SU-DHL-6 (cell line): ENCODE data around the gene HMGCL.

Source experiments
- H2AFZ ChIP-seq: fragments of 200-600 bp; sonication (generic); 2 replicates; pipeline ENCODE4 v1.6.1; 2014; ENCODE audit warnings: low read depth, mild to moderate bottlenecking, moderate library complexity, mixed read lengths, antibody characterized with exemption, low read length; ENCODE audit not compliant: severe bottlenecking
- H3F3A ChIP-seq: fragments of 200-600 bp; shearing (Covaris generic); 2 replicates; pipeline ENCODE4 v1.6.0; 2016; ENCODE audit warnings: antibody characterized with exemption, mild to moderate bottlenecking; ENCODE audit not compliant: insufficient read depth
- H3K27ac ChIP-seq: fragments of 200-600 bp; sonication (generic); 2 replicates; pipeline ENCODE4 v1.5.1; 2016; ENCODE audit warnings: low read depth, mild to moderate bottlenecking, low read length, moderate library complexity, mixed read lengths
- H3K27me3 ChIP-seq: fragments of 200-600 bp; sonication (generic), shearing (Covaris generic); 2 replicates; pipeline ENCODE4 v1.6.0; 2014; ENCODE audit warnings: mild to moderate bottlenecking, low read length
- H3K36me3 ChIP-seq: fragments of 200-600 bp; sonication (generic); 2 replicates; pipeline ENCODE4 v1.6.1; 2014; ENCODE audit warnings: mild to moderate bottlenecking, low read length, mixed read lengths
- H3K4me2 ChIP-seq: fragments of 300-600, 200-600 bp; shearing (Covaris generic), sonication (generic); 2 replicates; pipeline ENCODE4 v1.6.0; 2014; ENCODE audit warnings: low read length, low read depth, mild to moderate bottlenecking; ENCODE audit not compliant: poor library complexity, severe bottlenecking
- H3K4me3 ChIP-seq: fragments of 200-600 bp; sonication (generic); 2 replicates; pipeline ENCODE4 v1.5.1; 2014; ENCODE audit warnings: antibody characterized with exemption, low read length, mild to moderate bottlenecking, mixed read lengths; ENCODE audit not compliant: insufficient read depth, poor library complexity, severe bottlenecking
- H3K79me2 ChIP-seq: fragments of 200-600 bp; sonication (generic); 2 replicates; pipeline ENCODE4 v1.6.1; 2014; ENCODE audit warnings: mild to moderate bottlenecking, low read length, moderate library complexity; ENCODE audit not compliant: insufficient read depth
- H3K9ac ChIP-seq: fragments of 200-600 bp; sonication (generic); 2 replicates; pipeline ENCODE4 v1.7.0; 2014; ENCODE audit warnings: mild to moderate bottlenecking, low read length
- H3K9me2 ChIP-seq: fragments of 200-600 bp; sonication (generic); replicated peaks from 2 replicates; pipeline ENCODE4 v1.6.1; 2014; ENCODE audit warnings: low read length; ENCODE audit not compliant: insufficient read depth
- H3K9me3 ChIP-seq: fragments of 200-600 bp; sonication (generic); 2 replicates; pipeline ENCODE4 v1.6.1; 2014; ENCODE audit warnings: low read length, mixed read lengths; ENCODE audit not compliant: insufficient read depth
- H4K20me1 ChIP-seq: fragments of 200-600 bp; sonication (generic); 2 replicates; pipeline ENCODE4 v1.6.1; 2014; ENCODE audit warnings: low read depth, mild to moderate bottlenecking, antibody characterized with exemption, low read length, moderate library complexity, mixed read lengths
- EZH2phosphoT487 ChIP-seq: fragments of 200-600 bp; sonication (generic), shearing (Covaris generic); conservative IDR thresholded peaks from 2 replicates; pipeline ENCODE4 v1.6.1; 2018; ENCODE audit warnings: mild to moderate bottlenecking, antibody characterized with exemption, low read length, moderate library complexity, mixed read lengths
- TF ChIP-seq, protein P1 (sequence below): fragments of 200-600 bp; sonication (generic); IDR thresholded peaks from one replicate; pipeline ENCODE4 v1.5.1; 2017; ENCODE audit warnings: antibody characterized with exemption, mild to moderate bottlenecking, low read length, moderate library complexity; ENCODE audit not compliant: insufficient read depth, poor library complexity, severe bottlenecking

The HMGCL gene

DNA sequence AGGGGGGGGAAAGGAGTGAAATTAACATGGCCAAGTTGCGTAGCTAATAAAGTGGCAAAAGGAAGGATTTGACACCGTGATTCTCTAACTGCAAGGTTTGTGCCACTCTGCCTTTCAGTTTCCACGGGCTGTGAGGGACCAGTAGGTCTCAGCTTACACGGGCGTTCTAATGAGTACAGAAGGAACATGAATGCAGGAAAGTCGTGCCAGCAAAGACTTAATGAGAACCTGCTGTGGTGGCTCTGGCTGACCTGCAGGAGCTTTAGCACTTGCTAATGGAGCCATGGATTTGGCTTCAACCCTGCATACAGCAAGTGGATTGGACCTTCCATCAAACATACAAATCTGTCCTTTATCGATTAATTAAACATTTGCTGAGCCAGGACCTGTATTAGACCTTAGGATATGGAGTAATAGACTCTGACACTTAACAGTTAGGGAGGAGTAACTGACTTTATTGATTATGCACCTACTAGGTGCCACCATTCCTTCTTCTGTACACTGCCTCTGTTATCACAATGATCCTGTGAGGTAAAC is 62.1 kb downstream of the HMGCL start:
- H3F3A ChIP-seq: no peaks in the 10 kb centered on the region
- H3K9me2 ChIP-seq: no peaks in the 10 kb centered on the region
- 0 out of 2 replicates have a peak, but pooled peaks cover 2% of the 10 kb centered on the region for H3K36me3 ChIP-seq
- no peak overlapping the region for H3K4me2 ChIP-seq
- H3K4me3 ChIP-seq: no peak overlapping the region
- H3K27ac ChIP-seq: no peak overlapping the region
- no peak for TF ChIP-seq EZH2phosphoT487
- TF ChIP-seq, protein P1, sequence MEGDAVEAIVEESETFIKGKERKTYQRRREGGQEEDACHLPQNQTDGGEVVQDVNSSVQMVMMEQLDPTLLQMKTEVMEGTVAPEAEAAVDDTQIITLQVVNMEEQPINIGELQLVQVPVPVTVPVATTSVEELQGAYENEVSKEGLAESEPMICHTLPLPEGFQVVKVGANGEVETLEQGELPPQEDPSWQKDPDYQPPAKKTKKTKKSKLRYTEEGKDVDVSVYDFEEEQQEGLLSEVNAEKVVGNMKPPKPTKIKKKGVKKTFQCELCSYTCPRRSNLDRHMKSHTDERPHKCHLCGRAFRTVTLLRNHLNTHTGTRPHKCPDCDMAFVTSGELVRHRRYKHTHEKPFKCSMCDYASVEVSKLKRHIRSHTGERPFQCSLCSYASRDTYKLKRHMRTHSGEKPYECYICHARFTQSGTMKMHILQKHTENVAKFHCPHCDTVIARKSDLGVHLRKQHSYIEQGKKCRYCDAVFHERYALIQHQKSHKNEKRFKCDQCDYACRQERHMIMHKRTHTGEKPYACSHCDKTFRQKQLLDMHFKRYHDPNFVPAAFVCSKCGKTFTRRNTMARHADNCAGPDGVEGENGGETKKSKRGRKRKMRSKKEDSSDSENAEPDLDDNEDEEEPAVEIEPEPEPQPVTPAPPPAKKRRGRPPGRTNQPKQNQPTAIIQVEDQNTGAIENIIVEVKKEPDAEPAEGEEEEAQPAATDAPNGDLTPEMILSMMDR: no peak
- H3K27me3 ChIP-seq: no peaks in the 10 kb centered on the region
- no peaks in the 10 kb centered on the region for H4K20me1 ChIP-seq
- no peaks in the 10 kb centered on the region for H3K79me2 ChIP-seq
- no peak overlapping the region for H3K9ac ChIP-seq
- H3K9me3 ChIP-seq: no peaks in the 10 kb centered on the region
- H2AFZ ChIP-seq: no peak overlapping the region

DNA sequence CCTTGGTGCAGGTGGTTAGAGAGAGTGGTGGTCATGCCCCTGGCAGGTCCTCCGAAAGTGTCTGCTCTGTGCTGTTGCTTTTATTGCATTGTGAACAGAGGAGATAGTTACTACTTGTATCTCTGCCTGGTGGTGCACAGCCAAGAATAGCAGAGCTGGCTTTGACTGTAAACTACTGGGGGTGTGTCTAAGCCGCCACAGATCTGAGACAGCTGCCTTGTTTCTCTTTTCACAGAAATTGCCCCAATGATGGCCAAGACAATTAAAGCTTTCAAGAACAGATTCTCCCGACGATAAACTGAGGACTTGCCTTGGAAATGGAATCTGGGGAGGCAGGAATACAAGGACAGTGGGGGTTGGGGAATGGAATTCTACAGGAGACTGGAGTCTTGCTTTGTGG is 66.0 kb downstream of the HMGCL start:
- H3K27ac ChIP-seq: no peak overlapping the region

DNA sequence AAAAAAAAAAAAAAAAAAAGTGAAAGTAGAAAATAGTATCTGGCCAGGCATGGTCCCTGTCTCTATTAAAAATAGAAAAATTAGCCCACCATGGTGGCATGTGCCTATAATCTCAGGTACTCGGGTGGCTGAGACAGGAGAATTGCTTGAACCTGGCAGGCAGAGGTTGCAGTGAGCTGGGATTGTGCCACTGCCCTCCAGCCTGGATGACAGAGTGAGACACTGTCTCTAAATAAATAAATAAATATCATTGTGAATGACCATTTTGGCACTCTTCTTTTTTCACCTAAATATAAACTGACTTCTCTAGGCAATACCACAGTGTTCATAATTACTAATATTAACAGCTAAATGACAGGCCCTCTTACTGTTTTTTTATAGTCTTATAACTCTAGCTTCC is 67.4 kb downstream of the HMGCL start:
- H3K9me2 ChIP-seq: no peaks in the 10 kb centered on the region
- no peaks in the 10 kb centered on the region for H3F3A ChIP-seq
- TF ChIP-seq, protein P1: no peak
- no peak for TF ChIP-seq EZH2phosphoT487
- no peak overlapping the region for H3K4me2 ChIP-seq
- H3K9me3 ChIP-seq: no peaks in the 10 kb centered on the region
- no peak overlapping the region for H2AFZ ChIP-seq
- no peaks in the 10 kb centered on the region for H3K27me3 ChIP-seq
- H3K9ac ChIP-seq: no peak overlapping the region
- no peak overlapping the region for H3K27ac ChIP-seq
- H3K36me3 ChIP-seq: peaks cover 32% of the 10 kb centered on the region
- no peaks in the 10 kb centered on the region for H3K79me2 ChIP-seq
- H4K20me1 ChIP-seq: no peaks in the 10 kb centered on the region
- H3K4me3 ChIP-seq: no peak overlapping the region

More for the DNA sequence above, 66.0 kb downstream of the HMGCL start:
- no peaks in the 10 kb centered on the region for H3K9me3 ChIP-seq
- no peaks in the 10 kb centered on the region for H3K27me3 ChIP-seq
- H4K20me1 ChIP-seq: no peaks in the 10 kb centered on the region
- H3K79me2 ChIP-seq: no peaks in the 10 kb centered on the region
- H3F3A ChIP-seq: no peaks in the 10 kb centered on the region
- no peaks in the 10 kb centered on the region for H3K9me2 ChIP-seq
- no peak overlapping the region for H3K4me3 ChIP-seq
- H3K4me2 ChIP-seq: no peak overlapping the region
- no peak overlapping the region for H3K9ac ChIP-seq
- TF ChIP-seq EZH2phosphoT487: no peak
- TF ChIP-seq, protein P1: no peak
- H2AFZ ChIP-seq: no peak overlapping the region
- H3K36me3 ChIP-seq: peaks cover 26% of the 10 kb centered on the region
